ENCODE results near the gene NRARP.
"Not testable (repeated sequence)": the region's sequence is repeated elsewhere in the genome, so short reads cannot be mapped to it uniquely, and the experiment has no call there.

Gene NRARP, protein sequence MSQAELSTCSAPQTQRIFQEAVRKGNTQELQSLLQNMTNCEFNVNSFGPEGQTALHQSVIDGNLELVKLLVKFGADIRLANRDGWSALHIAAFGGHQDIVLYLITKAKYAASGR

DNA sequence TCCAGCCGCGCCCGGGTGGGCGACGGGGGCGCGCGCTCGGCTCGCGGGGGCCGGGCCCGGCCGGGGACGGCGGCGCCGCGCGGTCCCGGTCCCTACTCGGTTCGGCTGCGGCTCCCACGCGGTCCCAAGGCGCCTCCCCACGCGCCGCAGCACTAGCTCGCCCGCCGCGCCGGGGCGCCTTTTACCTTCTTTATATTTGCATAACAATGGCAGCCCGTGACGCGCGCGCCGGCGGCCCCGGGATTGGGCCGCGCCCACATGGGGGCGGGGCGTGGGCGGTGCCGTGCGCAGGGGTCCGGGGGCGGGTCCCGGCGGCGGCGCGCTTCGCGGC is at the start of gene NRARP:
TSS of gene NRARP (minus strand) at position 154 of the 331 bp plus-strand sequence. CDS start 343 bp downstream, outside the sequence.
- peak; percentile 33 for DNase-seq

DNA sequence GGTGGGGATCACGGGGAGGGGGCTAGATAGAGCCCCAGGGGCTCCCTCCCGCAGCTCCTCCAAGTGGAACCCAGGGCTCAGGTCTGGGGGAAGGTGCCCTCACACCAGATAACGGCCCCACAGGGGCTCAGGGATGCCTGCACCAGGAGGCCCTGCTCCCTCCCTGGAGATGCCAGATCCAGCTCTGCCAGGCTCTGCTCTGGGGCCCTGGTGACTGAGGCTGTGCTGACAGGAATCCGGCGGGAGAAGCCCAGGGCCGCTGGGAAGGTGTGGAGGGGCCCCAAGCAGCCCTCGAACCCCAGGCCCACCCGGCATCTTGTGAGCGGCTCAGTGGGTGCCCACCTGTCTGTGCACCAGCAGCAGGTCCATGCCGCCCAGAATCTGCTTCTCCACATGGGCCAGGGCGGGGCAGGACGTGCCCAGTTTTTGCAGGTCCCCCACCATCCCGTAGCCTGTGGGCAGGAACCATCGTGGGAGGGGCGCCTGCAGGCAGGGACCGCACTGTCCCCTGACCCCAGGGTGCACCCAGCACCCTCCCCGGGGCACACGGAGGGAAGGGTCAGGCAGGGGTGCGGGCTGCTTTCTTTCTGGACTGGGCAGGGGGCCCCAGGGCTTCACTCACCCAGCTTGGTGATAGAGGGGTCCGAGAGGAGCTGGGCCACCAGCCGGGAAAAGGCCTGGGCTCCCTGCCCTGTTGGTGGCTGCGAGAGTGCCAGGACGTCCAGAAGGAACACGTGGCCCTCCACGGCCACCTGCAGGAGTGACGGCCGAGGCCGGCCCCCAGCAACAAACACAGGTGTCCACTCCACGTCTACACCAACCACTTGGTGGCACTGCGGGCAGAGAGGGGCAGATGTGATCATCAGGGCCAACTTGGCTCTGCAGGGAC is 48.9 kb upstream of the NRARP start:
- no peak for DNase-seq

DNA sequence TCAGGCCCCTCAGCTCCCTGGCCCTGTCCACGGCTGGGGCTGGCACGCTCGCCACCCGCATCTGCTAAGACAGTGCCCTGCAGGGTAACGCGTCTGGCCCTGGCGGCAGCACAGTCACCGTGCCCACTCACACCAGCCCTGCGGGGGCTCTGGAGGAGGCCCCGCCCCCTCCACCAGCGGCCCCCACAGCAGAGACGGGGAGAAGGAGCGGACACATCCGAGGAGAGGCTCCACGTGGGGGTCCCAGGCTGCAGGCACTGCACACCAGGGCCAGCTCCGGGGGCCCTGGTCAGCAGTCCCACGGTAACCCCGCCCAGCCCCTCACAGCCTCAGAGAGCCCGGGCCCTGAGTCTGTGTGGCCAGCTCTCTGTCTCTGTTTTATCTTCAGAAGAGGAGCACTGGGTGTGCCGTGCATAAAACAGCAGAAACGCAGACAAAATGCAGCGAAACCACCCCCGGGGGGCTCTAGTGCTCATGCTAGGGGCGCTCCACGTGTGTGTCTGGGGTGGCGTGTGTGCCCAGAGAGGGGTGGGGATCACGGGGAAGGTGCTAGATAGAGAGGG is 47.5 kb upstream of the NRARP start:
- DNase-seq: no peak

DNA sequence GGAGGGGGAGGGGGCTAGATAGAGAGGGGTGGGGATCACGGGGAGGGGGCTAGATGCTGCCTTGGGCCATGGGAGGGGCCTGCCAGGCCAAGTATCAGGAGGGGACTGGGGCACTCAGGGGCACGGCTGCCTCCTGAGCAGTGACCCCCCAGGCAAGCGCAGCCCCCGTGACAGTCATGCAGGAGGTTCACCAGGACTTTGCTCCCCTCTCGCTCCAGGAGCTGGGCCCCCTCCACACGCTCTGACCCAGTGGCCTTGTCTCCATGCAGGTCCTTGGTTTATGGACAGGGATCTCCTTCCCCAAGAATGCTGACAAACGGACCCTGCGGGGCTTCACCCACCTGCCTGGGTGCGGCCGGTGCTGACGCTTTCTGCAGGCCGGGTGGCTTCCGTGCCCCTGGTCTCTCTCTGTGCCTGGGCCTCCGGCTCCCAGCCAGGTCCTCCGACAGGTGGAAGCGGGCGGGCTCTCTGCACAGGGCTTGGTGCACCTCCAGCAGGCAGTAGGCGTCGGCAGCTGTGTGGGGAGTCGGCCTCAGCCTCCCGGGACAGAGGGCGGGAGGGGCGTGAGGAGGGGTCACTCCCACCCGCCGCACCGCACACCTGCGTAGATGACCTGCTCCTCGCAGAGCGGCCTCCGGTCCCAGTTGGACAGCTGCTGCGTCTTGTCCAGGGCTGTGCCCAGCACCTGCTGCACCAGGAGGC is 46.8 kb upstream of the NRARP start:
- no peak for DNase-seq

DNA sequence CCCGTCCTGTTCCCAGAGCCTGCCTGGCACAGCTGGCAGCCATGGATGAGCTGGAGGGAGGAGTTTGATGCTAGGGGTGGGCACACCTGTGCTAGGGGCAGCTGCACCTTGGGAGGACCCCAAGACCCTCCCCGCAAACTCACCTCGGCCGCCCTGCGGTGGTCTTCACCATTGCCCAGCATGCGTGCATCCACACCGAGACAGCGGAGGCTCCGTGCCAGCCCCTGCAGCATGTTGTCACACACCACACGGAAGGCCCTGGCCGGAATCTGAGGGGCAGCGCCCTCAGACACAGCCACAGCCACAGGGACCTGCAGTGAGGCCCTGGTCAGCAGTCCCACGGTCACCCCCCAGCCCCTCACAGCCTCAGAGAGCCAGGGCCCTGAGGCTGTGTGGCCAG is 45.9 kb upstream of the NRARP start:
- DNase-seq: no peak

DNA sequence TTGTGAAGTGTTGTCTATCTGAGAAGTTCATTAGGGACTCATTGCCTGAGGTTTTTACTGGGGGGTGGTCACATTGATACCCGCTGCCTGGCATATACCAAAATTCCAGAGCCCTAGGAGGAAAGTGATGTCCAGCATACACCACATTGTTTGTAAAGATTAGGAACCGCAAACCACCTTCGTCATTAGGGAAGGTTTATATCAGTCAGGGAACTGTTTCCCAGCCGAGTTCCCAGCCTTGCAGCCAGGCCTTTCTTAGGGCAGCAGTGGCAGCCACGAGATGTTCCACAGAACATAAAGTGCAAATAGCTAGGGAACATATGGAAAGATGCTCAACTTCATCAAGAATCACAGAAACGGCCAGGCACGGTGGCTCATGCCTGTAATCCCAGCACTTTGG is 40.4 kb upstream of the NRARP start:
- DNase-seq: no peak

DNA sequence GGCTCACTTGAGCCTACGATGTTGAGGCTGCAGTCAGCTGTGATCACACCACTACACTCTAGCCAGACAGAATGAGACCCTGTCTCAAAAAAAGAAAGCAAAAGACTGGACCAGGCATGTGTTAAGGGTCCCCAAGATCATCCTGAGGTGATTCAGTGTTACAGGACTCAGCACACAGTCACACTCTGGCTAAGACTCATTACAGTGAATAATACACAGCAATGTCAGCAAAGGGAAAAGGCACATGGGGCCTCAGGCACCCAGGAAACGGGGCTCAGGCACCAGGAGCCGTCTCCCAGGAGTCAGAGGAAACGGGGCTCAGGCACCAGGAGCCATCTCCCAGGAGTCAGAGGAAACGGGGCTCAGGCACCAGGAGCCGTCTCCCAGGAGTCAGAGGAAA is 39.2 kb upstream of the NRARP start:
- no peak for DNase-seq

DNA sequence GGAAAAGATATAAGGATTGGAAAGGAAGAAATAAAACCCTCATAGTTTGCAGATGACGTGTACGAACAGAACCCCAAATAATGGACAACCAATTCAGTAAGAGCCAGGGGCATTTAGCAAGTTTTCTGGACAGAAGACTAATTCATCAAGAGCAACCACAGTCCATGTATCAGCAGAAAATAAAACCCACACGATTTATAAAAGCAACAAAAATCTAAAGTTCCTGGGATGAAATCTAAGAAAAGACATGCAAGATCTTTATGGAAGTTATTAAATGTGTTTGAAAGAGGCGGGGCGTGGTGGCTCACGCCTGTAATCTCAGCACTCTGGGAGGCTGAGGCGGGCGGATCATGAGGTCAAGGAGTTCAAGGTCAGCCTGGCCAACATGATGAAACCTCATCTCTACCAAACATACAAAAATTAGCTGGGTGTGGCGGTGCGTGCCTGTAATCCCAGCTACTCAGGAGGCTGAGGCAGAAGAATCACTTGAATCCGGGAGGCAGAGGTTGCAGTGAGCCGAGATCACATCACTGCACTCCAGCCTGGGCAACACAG is 37.9 kb upstream of the NRARP start:
- not testable (repeated sequence) for DNase-seq

DNA sequence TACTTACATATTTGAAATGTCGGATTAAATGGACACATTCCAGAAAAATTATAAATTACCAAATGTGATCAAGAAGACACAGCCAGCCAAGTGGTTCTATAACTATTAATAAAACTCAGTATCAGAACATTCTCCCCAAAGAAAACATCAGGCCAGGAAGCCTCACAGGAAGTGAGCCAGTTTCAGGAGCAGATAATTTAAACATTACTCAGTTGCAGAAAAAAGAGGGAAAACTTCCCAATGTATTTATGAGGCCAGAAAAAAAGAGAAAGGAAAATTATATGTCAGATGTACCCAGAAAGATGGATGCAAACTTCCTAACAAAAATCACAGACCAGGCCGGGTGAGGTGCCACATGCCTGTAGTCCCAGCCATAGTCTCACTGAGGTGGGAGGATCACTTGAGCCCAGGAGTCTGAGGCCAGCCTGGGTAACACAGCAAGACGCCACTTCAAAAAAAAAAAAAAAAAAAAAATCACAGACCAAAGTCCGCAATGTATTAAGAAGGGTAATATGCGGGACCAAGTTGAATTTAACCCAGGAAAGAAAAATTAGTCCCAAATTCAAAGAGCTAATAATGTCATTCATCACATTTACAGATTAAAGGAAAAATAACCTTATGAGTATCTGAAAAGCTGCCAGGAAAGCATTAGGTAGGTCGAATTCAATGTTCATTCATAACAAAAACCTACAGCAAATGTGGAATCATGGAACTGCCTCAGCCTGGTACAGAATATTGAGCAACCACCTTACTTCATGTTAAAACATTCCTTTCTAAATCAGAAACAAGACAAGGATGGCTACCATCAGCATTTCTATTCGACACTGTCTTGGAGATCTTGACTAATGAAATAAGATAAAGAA is 37.2 kb upstream of the NRARP start:
- DNase-seq: no peak

DNA sequence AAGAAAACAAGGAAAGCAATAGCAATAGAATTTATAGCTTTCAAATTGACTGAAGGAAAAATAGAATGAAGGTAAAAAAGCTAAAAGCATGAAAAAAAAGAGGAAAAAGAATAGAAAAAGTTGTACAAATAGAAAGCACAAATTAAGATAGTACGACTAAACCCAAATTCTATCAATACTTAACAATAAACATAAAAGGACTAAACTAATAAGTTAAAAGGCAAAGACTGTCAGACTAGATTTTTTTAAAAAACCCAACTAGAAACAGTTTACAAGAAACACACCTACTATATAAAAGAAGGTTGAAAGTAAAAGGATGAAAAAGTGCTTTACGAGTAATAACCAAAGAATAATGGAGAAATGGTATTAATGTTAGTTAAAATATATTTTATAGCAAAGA is 34.7 kb upstream of the NRARP start:
- DNase-seq: no peak

DNA sequence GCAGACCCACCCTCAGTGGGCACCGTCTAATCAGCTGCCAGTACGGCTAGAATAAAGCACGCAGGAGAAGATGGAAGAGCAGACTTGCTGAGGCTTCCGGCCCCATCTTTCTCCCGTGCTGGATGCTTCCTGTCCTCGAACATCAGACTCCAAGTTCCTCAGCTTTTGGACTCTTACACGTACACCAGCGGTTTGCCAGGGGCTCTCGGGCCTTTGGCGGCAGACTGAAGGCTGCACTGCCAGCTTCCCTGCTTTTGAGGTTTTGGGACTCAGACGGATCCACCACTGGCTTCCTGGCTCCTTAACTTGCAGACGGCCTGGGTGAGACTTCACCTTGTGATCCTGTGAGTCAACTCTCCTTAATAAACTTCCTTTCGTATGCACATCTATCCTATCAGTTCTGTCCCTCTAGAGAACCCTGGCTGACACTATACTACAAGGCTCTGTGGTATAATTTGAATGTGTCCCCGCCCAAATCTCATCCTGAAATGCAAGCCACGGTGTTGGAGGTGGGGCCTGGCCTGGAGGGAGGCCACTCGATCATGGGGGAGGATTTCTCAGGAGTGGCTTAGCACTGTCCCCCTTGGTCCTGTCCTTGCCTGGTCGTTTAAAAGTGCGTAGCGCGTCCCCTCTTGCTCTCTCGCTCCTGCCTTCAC is 31.1 kb upstream of the NRARP start:
- DNase-seq: no peak

DNA sequence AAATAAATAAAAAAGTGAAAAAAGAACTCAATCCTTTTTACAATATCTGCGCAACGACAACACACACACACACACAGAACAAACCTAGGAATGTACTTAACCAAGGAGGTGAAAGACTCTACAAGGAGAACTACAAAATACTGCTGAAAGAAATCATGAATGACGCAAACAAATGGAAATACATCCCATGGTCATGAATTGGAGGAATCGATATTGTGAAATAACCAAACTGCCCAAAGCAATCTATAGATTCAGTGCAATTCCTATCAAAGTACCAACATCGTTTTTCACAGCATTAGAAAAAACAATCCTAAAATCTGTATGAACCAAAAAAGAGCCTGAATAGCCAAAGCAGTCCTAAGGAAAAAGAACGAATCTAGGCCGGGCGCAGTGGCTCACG is 29.9 kb upstream of the NRARP start:
- no peak for DNase-seq

DNA sequence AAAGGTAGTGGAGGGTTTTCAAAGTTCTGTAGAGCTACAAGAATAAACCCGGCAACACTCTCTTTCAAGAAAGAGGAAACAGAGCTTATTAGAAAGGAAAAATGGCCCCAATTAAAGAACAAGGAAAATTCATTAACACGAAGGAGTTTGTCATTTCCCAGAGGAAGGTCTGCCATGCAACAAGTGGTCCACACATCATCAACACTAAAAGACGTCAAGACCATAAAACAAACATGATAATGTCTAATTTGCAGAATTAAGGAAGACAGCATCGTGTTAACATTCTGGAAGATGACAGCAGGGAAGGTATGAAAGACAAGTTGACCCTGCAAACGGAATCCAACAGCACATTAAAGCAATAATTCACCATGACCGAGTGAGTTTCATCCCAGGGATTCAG is 28.6 kb upstream of the NRARP start:
- DNase-seq: no peak

DNA sequence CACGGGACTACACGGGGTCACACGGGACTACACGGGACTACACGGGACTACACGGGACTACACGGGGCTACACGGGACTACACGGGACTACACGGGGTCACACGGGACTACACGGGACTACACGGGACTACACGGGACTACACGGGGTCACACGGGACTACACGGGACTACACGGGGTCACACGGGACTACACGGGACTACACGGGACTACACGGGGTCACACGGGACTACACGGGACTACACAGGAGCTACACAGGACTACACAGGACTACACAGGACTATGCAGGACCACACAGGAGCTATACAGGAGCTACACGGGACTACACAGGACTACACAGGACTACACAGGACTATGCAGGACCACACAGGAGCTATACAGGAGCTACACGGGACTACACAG is 27.5 kb upstream of the NRARP start:
- not testable (repeated sequence) for DNase-seq

DNA sequence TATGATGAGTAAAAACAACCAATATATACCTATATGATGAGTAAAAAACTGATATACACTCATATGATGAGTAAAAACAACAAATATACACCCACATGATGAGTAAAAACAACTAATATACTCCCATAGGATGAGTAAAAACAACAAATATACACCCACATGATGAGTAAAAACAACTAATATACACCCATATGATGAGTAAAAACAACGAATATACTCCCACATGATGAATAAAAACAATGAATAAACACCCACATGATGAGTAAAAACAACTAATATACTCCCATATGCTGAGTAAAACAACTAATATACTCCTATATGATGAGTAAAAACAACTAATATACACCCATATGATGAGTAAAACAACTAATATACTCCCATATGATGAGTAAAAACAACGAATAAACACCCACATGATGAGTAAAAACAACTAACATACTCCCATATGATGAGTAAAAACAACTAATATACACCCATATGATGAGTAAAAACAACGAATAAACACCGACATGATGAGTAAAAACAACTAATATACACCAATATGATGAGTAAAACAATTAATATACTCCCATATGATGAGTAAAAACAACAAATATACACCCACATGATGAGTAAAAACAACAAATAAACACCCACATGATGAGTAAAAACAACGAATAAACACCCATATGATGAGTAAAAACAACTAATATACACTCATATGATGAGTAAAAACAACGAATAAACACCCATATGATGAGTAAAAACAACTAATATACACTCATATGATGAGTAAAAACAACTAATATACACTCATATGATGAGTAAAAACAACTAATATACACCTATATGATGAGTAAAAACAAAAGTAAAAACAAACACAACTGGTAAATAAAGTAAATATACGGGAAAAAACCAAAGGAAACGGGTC is 25.8 kb upstream of the NRARP start:
- DNase-seq: not testable (repeated sequence)

DNA sequence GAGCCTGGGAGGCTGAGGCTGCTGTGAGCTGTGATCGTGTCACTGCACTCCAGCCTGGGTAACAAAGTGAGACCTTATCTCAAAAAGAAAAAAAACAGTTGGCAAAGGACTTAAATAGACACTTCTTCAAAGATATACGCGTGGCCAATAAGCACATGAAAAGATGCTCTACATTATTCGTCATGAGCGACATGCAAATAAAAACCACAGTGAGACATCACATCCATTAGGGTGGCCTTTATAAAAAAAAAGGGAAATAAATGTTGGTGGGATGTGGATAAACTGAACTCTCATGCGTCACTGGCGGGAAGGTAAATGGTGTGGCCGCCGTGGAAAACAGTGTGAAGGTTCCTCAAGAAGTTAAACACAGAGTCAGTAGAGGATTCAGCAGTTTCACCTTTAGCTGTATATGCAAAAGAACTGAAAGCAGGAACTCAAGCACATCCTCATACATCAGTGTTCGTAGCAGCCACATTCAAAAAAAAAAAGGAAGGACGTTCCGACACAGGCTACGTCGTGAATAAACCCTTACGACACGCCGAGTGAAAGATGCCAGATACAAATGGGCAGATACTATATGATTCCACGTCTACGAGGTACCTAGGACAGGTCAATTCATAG is 24.5 kb upstream of the NRARP start:
- DNase-seq: no peak

DNA sequence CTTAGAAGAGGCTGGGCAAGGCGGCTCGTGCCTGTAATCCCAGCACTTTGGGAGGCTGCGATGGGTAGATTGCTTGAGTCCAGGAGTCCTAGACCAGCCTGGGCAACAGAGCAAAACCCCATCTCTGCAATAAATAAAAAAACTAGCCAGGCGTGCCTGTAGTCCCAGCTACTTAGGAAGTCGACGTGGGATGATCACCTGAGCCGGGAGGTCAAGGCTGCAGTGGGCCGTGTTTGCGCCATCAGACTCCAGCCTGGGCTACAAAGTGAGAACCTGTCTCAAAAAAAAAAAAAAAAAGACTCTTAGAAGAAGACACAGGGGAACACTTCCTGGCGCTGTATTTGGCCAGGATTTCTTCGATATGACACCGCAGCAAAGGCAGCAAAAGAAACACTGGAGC is 23.7 kb upstream of the NRARP start:
- no peak for DNase-seq

DNA sequence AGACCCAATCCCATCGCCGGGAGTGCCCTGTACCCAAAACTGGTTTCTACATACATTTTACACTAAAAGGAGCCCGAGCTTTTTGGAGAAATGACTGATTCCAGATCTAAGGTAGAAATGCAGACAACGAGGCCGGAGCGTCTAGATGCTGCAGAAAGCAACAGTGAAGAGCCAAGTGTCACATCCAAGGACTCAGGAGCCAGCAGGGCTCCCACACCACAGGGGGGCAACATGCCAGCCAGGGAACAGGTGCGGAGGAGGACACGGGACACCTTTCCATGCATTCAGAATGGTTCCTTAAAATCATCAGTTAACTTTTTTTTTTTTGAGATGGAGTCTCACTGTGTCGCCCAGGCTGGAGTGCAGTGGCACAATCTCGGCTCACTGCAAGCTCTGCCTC is 23.1 kb upstream of the NRARP start:
- DNase-seq: no peak

DNA sequence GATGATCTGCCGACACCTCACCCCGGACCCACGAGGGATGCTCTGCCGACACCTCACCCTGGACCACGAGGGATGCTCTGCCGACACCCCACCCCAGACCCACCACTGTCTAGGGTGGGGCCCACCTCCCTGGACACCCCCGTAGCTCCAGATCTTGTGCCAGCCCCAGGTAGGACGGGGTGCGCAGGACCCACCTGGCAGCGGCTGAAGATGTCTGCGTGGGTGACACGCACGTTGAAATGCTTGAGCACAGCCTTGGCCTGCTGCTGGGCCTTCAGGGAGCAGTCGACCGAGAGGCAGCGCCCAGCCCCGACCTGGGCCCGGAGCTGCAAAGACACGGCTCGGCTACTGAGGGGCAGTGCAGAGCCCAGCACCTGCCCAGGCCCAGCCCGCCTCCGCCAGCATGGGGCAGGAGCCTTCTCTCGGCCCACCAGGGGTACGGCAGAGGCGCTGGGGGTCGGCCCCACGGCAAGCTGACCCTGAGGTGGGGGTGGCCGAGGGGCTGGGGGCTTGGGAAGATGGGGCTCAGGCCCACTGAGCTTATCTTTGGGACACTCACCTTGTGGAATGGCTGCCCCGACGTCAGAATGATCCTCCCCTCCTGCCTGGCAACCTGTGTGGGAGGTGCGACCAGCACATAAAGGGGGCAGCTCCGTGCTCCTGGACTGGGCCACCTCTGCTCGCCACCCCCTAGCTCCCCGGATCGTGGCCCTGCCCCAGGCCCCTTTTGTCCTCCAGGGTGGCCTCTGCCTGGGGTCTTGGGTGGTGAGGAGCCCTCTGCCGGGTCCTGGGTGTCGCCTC is 21.7 kb upstream of the NRARP start:
- no peak for DNase-seq
